GM12892 (cell line): ENCODE results near the gene PARL.

ENCODE experiments used
- POLR2A ChIP-seq: IDR thresholded peaks from 2 replicates; pipeline ENCODE4 v1.6.1; 2011; ENCODE audit warnings: low read depth, low read length, control low read depth
- POLR2AphosphoS5 ChIP-seq: IDR thresholded peaks from 2 replicates; pipeline ENCODE4 v1.6.1; 2011; ENCODE audit warnings: low read depth, low read length, control low read depth

GRCh38 chr3:183807881-183808280, 76.8 kb downstream of the PARL start:
- no peak for TF ChIP-seq POLR2A
- no peak for TF ChIP-seq POLR2AphosphoS5
